ENCODE measurements around the gene NEMF.
A peak's percentile ranks its signal among the peaks of the same experiment; 100 is the strongest.
"Not testable (repeated sequence)": the region's sequence is repeated elsewhere in the genome, so short reads cannot be mapped to it uniquely, and the experiment has no call there.

Gene NEMF

DNA sequence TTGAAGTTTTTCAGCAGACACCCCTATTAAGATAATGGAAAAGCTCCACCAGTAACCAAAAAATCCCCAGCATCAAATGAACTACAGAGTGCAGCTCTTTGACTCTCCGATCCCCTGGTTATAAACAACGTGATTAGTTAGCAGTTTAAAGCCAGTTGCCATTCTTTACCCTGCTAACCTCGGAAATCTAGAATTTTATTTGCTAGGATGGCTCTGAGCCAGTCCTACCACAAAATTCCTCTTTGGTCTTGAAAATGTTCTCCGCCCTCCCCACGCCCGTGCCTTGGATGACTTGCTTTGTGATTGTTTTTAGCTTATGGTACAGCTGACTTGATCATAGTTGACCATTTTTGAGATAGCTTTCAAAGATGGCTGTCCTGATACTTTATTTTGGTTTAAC is 83.4 kb downstream of the NEMF start:
- intact Hi-C loops (cut with DNase I), result loop anchor here (5.0 to 10.0 kb wide), 2 partner anchors 86 to 137 kb away; partner anchors contain the start of gene NEMF
- peak in 1 of 42 donors; percentile 20 for DNase-seq

DNA sequence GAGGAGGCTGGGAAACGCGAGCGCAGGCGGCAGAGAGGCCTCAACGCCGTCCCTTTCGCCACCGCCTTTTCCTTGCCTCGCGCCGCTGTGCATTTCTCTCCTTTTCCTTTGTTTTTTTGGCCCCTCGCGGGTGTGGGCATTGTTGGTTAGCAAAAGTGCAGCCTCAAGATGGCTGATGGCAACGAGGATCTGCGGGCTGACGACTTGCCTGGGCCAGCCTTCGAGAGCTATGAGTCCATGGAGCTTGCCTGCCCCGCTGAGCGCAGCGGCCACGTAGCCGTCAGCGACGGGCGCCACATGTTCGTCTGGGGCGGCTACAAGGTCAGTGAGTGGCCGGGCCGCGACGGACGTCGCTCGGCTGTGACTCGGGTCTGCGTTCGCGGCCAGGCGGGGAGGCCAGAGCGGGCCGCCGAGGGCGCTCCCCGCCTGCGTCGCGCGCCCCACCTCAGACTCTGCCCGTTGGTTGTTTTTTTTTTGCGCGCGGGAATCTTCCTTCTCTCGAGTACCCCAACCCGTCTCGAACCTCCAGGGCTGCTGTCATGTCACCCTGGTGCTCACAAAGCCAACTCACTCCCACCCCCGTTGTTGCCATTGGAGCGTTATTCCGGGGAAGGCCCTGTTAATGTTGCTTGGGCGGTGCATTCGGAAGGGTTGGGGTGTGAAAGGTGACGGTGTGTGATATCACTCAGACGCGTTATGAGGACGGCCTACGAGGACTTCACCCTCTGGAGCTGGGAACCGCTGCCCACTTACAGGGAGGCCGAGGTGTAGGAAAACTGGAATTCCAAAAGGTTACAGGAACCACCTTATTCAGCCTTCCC is 84.1 kb downstream of the NEMF start:
- intact Hi-C loops (cut with DNase I), result loop anchor here (5.0 to 10.0 kb wide), 2 partner anchors 86 to 136 kb away; partner anchors contain the start of gene NEMF
- peak; percentile 32 to 86 (median 66) for DNase-seq

DNA sequence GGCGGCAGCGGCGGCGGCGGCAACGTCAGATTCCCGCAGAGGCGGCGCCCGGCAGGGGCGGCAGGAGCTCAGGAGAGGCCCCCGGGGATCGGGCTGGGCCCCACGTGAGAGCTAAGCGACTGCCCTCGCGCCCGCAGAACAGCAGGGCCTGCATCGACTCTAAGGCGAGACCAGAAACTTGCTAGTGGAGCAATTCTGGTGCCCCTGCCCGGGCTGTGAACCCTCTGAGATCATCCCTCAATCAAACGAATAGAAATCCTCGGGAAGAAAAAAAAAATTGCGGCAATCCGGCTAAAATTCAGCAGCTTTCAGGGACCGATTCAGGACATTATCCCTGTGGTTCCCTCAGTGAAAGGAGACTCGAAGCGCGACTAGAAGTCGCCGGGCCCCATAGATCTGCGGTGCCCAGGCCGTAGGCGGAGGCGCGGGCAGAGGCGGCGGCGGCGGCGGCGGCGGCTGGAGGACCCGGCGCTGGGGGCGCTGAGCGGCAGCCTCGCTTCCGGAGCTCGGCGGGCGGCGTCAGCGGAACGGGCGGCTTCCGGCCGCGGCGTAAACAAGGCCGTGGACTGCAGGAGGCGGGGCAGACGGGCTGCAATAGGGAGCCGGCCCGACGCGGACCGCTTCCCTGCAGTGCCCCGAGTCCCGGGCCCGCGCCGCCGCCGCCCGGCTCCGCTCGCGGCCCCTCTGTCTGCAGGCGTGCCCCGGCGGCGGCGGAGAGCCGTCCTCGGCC is 84.9 kb downstream of the NEMF start, which contains the start of gene KLHDC2:
Gene KLHDC2 (plus strand): TSS at position 583 of the 730 bp plus-strand sequence. CDS start 316 bp downstream, outside the sequence.
- peak; percentile 59 to 95 (median 90) for DNase-seq
- intact Hi-C loops (cut with DNase I), result loop anchor here (2.0 to 10.0 kb wide), 3 partner anchors 75 to 135 kb away; partner anchors contain the start of genes KLHDC1 and NEMF

DNA sequence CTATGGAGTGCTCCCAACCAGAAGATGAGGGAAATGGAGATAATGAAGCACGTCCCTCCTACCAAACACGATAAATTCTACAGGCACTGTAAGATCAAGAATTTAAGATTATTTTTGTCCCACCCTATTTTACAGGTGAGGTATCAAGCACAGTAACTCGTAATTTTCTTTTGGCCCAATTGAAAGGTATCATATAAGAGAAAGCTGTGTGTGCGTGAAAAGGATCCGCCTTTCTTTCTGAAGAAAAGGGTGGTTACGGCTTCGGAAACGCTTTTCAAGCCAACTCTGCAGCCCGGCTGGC is 85.4 kb downstream of the NEMF start:
- no peak for DNase-seq
- intact Hi-C loops (cut with DNase I), result loop anchor here (2.0 to 10.0 kb wide), 3 partner anchors 74 to 135 kb away; partner anchors contain the start of genes KLHDC1 and NEMF

- intact Hi-C loops (cut with DNase I), result loop anchor here (2.0 to 10.0 kb wide), 3 partner anchors 74 to 135 kb away; partner anchors contain the start of genes KLHDC1 and NEMF
These were observed 85.7 kb downstream of the NEMF start for GRCh38 chr14:49766839-49767238.

GRCh38 chr14:49761839-49762551 is 90.6 kb downstream of the NEMF start:
- intact Hi-C loops (cut with DNase I), result loop anchor here (10.0 kb wide), 1 partner anchor 93 kb away; the partner anchor contains the start of gene NEMF

More at GRCh38 chr14:49766839-49767238, 85.7 kb downstream of the NEMF start:
- DNase-seq, result peak in 1 of 42 donors; percentile 43

GRCh38 chr14:49755378-49755777 is 97.2 kb downstream of the NEMF start:
- no peak for DNase-seq
- intact Hi-C loops (cut with DNase I), result no loop called here

More at GRCh38 chr14:49761839-49762551, 90.6 kb downstream of the NEMF start:
- DNase-seq, result no peak

- intact Hi-C loops (cut with DNase I), result no loop called here
- no peak for DNase-seq
These were observed 98.0 kb downstream of the NEMF start for GRCh38 chr14:49754570-49755097.

DNA sequence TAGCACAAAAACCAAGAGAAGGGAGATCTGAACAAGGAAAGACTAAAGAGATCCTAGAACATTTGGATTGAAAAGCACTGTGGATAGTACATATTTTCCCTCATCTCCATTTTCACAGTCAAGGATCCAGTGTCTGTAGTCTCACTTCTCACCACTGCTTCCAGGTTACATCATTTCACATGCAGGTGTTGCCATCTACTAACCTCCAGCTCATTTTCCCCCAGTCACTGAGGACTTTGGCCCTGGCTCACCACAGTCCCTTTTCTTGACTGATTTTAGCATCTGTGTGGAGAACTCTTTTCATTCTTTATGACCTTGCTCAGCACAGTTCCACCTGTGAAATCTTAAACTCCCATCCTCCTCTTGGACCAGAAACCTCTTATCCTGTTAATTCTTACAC is 106.1 kb downstream of the NEMF start:
- DNase-seq; intact Hi-C loops (cut with DNase I): not testable (repeated sequence)

DNA sequence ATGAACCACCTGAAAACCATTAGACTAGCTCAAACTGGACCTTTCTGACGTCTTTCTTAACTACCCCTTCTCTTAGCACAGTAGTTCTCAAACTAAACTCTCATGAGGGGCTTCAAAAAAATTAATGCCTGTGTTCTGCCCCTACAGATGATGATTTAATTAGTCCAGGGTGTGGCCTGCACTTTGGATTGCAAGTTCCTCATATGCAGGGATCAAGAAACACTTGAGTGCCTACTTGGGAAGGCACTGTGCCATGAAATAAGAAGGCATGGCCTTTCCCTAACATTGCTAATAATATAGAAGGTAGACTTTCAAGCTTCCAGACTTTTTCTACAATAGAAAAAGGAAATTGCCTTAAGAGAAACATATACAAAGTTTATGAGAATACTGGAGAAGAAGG is 107.4 kb downstream of the NEMF start:
- intact Hi-C loops (cut with DNase I), result no loop called here
- DNase-seq, result no peak

DNA sequence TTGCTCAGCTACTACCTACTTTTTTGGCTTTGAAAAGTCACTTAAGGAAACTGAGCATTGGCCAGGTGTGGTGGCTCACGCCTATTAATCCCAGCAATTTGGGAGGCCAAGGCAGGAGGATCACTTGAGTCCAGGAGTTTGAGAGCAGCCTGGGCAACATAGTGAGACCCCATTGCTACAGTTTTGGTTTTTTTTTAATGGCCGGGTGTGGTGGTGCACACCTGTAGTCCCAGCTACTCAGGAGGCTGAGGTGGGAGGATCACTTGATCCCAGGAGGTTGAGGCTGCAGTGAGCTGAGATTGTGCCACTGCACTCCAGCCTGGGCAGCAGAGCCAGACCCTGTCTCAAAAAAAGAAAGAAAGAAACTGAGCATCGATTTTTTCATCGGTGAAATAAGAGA is 116.9 kb downstream of the NEMF start:
- DNase-seq; intact Hi-C loops (cut with DNase I): not testable (repeated sequence)

DNA sequence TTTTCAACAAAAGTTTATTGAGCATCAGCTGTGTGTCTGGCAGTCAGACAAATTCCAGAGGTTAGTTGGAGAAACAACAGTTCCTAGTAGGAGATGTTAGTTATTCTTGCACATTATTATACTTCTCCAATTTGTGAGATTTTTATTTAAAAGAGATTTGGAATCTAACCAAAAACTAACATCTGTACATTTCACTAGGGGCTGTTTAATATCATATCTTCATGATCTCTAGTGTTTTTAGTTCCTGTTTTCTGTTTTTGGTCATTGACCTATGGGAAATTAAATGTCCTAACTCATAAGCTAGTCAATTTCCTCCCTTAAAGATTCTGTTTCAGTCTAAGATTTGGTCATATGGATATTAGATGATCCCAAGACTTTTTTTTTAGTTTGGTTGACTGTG is 118.8 kb downstream of the NEMF start:
- DNase-seq, result no peak

GRCh38 chr14:49732896-49733295 is 119.7 kb downstream of the NEMF start:
- intact Hi-C loops (cut with DNase I), result no loop called here
- peak in 6 of 42 donors; percentile 2 to 47 (median 8) for DNase-seq

More for the DNA sequence above, 118.8 kb downstream of the NEMF start:
- intact Hi-C loops (cut with DNase I), result no loop called here
